NT2/D1 (cell line): Measurements from ENCODE around the gene UBE2Q1.

ENCODE experiments used
- DNase-seq: peaks from one replicate; pipeline ENCODE4 v3.0.0-alpha.2; 2011; ENCODE audit warnings: low read depth, low spot score
- H3K27me3 ChIP-seq: 2 replicates; pipeline ENCODE4 v1.6.0; 2011; ENCODE audit warnings: mild to moderate bottlenecking; ENCODE audit not compliant: insufficient read length, insufficient read depth
- H3K36me3 ChIP-seq: 2 replicates; pipeline ENCODE4 v1.6.1; 2011; ENCODE audit warnings: mild to moderate bottlenecking, low read length, mixed read lengths; ENCODE audit not compliant: insufficient read depth, insufficient read length
- H3K4me1 ChIP-seq: 2 replicates; pipeline ENCODE4 v1.5.1; 2011; ENCODE audit not compliant: insufficient read depth, insufficient read length
- H3K4me3 ChIP-seq: 2 replicates; pipeline ENCODE4 v1.5.1; 2011; ENCODE audit warnings: low read depth; ENCODE audit not compliant: insufficient read length
- H3K9ac ChIP-seq: 2 replicates; pipeline ENCODE4 v1.6.0; 2011; ENCODE audit warnings: low read depth; ENCODE audit not compliant: insufficient read length
- H3K9me3 ChIP-seq: 2 replicates; pipeline ENCODE4 v1.5.1; 2011; ENCODE audit warnings: mild to moderate bottlenecking, low read length; ENCODE audit not compliant: insufficient read depth
- SUZ12 ChIP-seq: IDR thresholded peaks from 2 replicates; pipeline ENCODE4 v1.6.1; 2011; ENCODE audit not compliant: insufficient read length, insufficient read depth; ENCODE audit errors: extremely low read depth
- YY1 ChIP-seq: IDR thresholded peaks from 2 replicates; pipeline ENCODE4 v1.6.1; 2011; ENCODE audit not compliant: insufficient read length, insufficient read depth
- ZNF274 ChIP-seq: IDR thresholded peaks from 2 replicates; pipeline ENCODE4 v1.6.1; 2011; ENCODE audit warnings: mild to moderate bottlenecking, low read depth, low read length

The UBE2Q1 gene

DNA sequence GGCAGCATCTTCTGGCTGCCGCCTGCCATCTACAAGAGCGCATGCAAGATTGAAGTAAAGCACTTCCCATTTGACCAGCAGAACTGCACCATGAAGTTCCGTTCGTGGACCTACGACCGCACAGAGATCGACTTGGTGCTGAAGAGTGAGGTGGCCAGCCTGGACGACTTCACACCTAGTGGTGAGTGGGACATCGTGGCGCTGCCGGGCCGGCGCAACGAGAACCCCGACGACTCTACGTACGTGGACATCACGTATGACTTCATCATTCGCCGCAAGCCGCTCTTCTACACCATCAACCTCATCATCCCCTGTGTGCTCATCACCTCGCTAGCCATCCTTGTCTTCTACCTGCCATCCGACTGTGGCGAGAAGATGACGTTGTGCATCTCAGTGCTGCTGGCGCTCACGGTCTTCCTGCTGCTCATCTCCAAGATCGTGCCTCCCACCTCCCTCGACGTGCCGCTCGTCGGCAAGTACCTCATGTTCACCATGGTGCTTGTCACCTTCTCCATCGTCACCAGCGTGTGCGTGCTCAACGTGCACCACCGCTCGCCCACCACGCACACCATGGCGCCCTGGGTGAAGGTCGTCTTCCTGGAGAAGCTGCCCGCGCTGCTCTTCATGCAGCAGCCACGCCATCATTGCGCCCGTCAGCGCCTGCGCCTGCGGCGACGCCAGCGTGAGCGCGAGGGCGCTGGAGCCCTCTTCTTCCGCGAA is 12.9 kb upstream of the UBE2Q1 start:
- Histone ChIP-seq H3K4me1 (peaks cover 34% of the 10 kb centered on the region), H3K27me3 (peaks cover 43% of the 10 kb centered on the region), H3K9ac (no peak overlapping the region), H3K9me3 (no peaks in the 10 kb centered on the region), H3K36me3 (peaks cover 3% of the 10 kb centered on the region), H3K4me3 (no peak overlapping the region)
- TF ChIP-seq YY1 (no peak), SUZ12 (no peak), ZNF274 (no peak)
- no peak for DNase-seq

DNA sequence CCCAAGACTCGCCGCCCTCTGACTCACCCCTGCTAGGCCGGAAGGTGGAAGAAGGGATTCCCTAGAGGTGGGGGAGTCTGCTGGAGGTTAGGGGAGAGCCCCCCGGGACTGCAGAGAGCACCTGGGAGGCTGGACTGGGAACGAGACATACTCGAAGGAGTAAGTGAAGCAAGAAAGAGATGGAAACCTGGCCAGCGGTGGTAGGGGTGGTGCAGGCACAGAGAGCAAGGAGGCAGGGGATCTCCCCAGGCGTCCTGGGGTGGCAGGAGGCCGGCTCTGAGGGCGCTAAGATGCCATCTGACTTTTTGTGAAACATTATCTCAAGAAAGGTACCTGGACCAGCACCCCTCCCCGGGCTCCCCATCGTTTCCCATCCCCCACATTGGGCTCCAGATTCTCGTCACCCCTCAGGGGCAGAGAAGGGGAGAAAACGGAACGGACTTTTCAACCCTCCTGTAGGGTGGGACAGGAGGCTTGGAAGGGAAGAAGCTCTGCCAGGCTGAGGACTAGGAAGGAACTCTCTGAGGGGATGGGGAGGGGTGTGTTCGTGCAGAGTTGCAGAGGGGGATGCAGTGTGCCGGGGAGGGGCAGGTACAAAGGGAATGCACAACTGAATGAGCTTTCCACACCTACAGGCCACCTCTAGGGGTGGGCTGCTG is 9.8 kb upstream of the UBE2Q1 start:
- H3K4me1 ChIP-seq, result peaks cover 27% of the 10 kb centered on the region
- H3K27me3 ChIP-seq, result peaks cover 45% of the 10 kb centered on the region
- no peak for DNase-seq
- peak overlapping the region; percentile 70 for H3K9ac ChIP-seq
- no peaks in the 10 kb centered on the region for H3K9me3 ChIP-seq
- H3K4me3 ChIP-seq, result peak overlapping the region; percentile 21
- TF ChIP-seq SUZ12 (no peak), YY1 (no peak), ZNF274 (no peak)
- H3K36me3 ChIP-seq, result no peaks in the 10 kb centered on the region

- Histone ChIP-seq H3K36me3 (no peaks in the 10 kb centered on the region), H3K4me1 (peaks cover 20% of the 10 kb centered on the region), H3K4me3 (peak within 1 kb of the TSS; percentile 45), H3K9me3 (no peaks in the 10 kb centered on the region), H3K27me3 (peaks cover 45% of the 10 kb centered on the region), H3K9ac (peak within 1 kb of the TSS; percentile 73)
- DNase-seq, result peak; percentile 90
- TF ChIP-seq ZNF274, result no peak
- TF ChIP-seq YY1, result no peak
- no peak for TF ChIP-seq SUZ12
Measured at GRCh38 chr1:154567386-154568156, 9.1 kb upstream of the UBE2Q1 start, which contains the start of gene CHRNB2. Gene CHRNB2, plus strand, starts transcription at chr1:154567778. Its CDS starts 267 bp downstream, at chr1:154568045.

- Histone ChIP-seq H3K4me1 (peaks cover 14% of the 10 kb centered on the region), H3K4me3 (no peak overlapping the region), H3K36me3 (no peaks in the 10 kb centered on the region), H3K27me3 (peaks cover 43% of the 10 kb centered on the region), H3K9me3 (no peaks in the 10 kb centered on the region), H3K9ac (no peak overlapping the region)
- DNase-seq, result no peak
- TF ChIP-seq ZNF274, result no peak
- TF ChIP-seq SUZ12, result no peak
- TF ChIP-seq YY1, result no peak
Measured at GRCh38 chr1:154565876-154566275, 7.4 kb upstream of the UBE2Q1 start.

DNA sequence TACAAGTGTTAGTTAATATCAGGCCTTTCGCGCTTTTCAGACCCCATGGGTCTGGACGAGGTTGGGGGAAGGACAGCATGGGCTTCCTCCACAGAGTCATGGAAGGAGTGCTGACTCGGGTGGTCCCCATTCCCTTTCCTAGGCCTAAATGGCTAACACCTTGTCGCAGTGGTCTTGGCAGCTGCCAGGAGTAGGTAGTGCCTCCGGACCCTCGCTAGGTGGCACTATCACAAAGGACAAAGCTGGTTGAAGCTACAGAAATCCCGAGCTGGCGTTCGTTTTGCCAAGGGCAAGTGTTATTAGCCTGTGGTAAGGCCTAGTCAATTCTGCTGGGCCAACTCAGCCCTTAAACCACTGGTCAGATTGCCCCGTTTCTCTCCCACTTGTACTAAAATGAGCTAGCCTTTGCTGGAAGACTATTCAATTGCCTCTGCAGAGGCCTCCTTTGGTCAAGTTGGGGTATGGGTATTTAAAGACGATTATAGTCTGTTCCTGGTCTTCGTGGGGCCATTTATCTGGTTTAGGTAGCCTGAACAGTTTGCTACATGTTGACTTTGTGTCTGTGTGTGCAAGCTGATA is 1.1 kb upstream of the UBE2Q1 start:
- Histone ChIP-seq H3K9ac (peak overlapping the region; percentile 80), H3K27me3 (no peaks in the 10 kb centered on the region), H3K9me3 (no peaks in the 10 kb centered on the region), H3K4me1 (peaks cover 2% of the 10 kb centered on the region), H3K36me3 (peaks cover 19% of the 10 kb centered on the region), H3K4me3 (peak overlapping the region; percentile 50)
- peak; percentile 97 for DNase-seq
- TF ChIP-seq SUZ12 (no peak), ZNF274 (no peak), YY1 (no peak)

GRCh38 chr1:154558720-154559465 is 431 bp upstream of the UBE2Q1 start:
- Histone ChIP-seq H3K27me3 (no peaks in the 10 kb centered on the region), H3K36me3 (peaks cover 26% of the 10 kb centered on the region), H3K9ac (peak overlapping the region; percentile 80), H3K9me3 (no peaks in the 10 kb centered on the region), H3K4me1 (peaks cover 2% of the 10 kb centered on the region), H3K4me3 (peak overlapping the region; percentile 50)
- peak; percentile 98 for DNase-seq
- no peak for TF ChIP-seq YY1
- no peak for TF ChIP-seq ZNF274
- TF ChIP-seq SUZ12, result no peak
